Tibial nerve (tissue), 4 donors: ENCODE data around the gene MN1.

Experiments
- CTCF ChIP-seq, 5 experiments: fragments of 200-600 bp in 3 of 5; fragments of 450-650 bp in 2 of 5; sonication (generic) in 3 of 5; IDR thresholded peaks; one replicate each; pipeline ENCODE4 v1.5.1; 2016 to 2019; ENCODE audit warnings: antibody characterized with exemption in 5 of 5, mild to moderate bottlenecking in 3 of 5, moderate library complexity in 2 of 5
- EP300 ChIP-seq, 2 donors: sonication (generic); formaldehyde crosslinking; IDR thresholded peaks; one replicate each; pipeline ENCODE4 v1.6.1; 2017; ENCODE audit warnings: antibody characterized with exemption in 2 of 2, mild to moderate bottlenecking in 1 of 2
- POLR2A ChIP-seq, 2 donors: fragments of 450-650 bp; IDR thresholded peaks; one replicate each; pipeline ENCODE4 v1.6.1; 2017; ENCODE audit warnings: antibody characterized with exemption in 2 of 2, mild to moderate bottlenecking in 2 of 2, moderate library complexity in 2 of 2

GRCh38 chr22:27823221-27823620 lies 21.7 kb upstream of the MN1 start:
- TF ChIP-seq CTCF (IDR thresholded peaks at IDR 0.05) (no peak), POLR2A (IDR thresholded peaks at IDR 0.05) (no peak), EP300 (IDR thresholded peaks at IDR 0.05) (no peak)
